GM12878 (cell line): ENCODE results near the gene NUMB. TPM values are rescaled to one million over a fixed set of nuclear protein-coding genes. Genes with fewer than 3 reads are reported as not detected.

Source experiments
- ATAC-seq: fragments of 200-7000 bp; cut with Tn5 transposase; 3 replicates; pipeline ENCODE4 v1.9.1; 2020; ENCODE audit warnings: mild to moderate bottlenecking, moderate library complexity
- BruUV-seq: library from RNA; stranded (reverse); fragments of 400-500 nt; replicated peaks from 2 replicates; lab custom pipeline; 2021; lab: Mats Ljungman, UMichigan
- CTCF ChIA-PET: fragments of 300-600 bp; sonication (Branson Sonifier 250); formaldehyde crosslinking; extraction: SDS; loops from one replicate; lab custom pipeline; 2021; ENCODE audit warnings: inconsistent platforms; lab: Yijun Ruan, JAX
- POLR2A ChIA-PET: fragments of 350-600 bp; formaldehyde crosslinking; extraction: SDS; loops from one replicate; lab custom pipeline; 2021; ENCODE audit warnings: inconsistent platforms; lab: Charles Lee
- RAD21 ChIA-PET: fragments of 300-600 bp; sonication (Branson Sonifier 250); formaldehyde crosslinking; loops from one replicate; lab custom pipeline; 2023; ENCODE audit warnings: antibody characterized with exemption; ENCODE audit not compliant: unreplicated experiment; lab: Charles Lee
- SMC1A ChIA-PET: fragments of 300-600 bp; sonication (Branson Sonifier 250); formaldehyde crosslinking; loops from one replicate; lab custom pipeline; 2023; ENCODE audit not compliant: unreplicated experiment, uncharacterized antibody; lab: Charles Lee
- DNase-seq: peaks from one replicate; pipeline ENCODE4 v3.0.0-alpha.2; 2011; ENCODE audit warnings: low read depth, low spot score
- FAIRE-seq: peaks from 3 replicates; lab custom pipeline; 2011; peaks lifted over from hg19 to GRCh38; lab: Jason Lieb, UNC
- H2AFZ ChIP-seq: 2 replicates; pipeline ENCODE4 v1.6.0; 2011; ENCODE audit warnings: low read depth, low read length, control low read depth; ENCODE audit not compliant: control insufficient read depth
- H3K27ac ChIP-seq: 2 replicates; pipeline ENCODE4 v1.5.1; 2011; ENCODE audit warnings: control low read depth; ENCODE audit not compliant: control insufficient read depth, insufficient read depth
- H3K27me3 ChIP-seq, 2 experiments: replicated peaks in 1 of 2; 2 replicates each; pipeline versions ENCODE4 v1.6.0 to v1.6.1; 2011; ENCODE audit warnings: low read length in 1 of 2; ENCODE audit not compliant: control insufficient read depth in 2 of 2, insufficient read depth in 2 of 2
- H3K36me3 ChIP-seq, 2 experiments: 2 replicates each; pipeline ENCODE4 v1.5.1; 2011; ENCODE audit warnings: low read length in 1 of 2; ENCODE audit not compliant: control insufficient read depth in 2 of 2, insufficient read depth in 2 of 2
- H3K4me1 ChIP-seq: 2 replicates; pipeline ENCODE4 v1.6.1; 2011; ENCODE audit warnings: mild to moderate bottlenecking, low read length, moderate library complexity, mixed read lengths; ENCODE audit not compliant: control insufficient read depth, insufficient read depth
- H3K4me2 ChIP-seq: 2 replicates; pipeline ENCODE4 v1.6.0; 2011; ENCODE audit warnings: control low read depth; ENCODE audit not compliant: control insufficient read depth, insufficient read depth
- H3K4me3 ChIP-seq: fragments of 200-600 bp; sonication (generic); 2 replicates; pipeline ENCODE4 v1.5.1; 2016
- H3K79me2 ChIP-seq: 2 replicates; pipeline ENCODE4 v1.6.0; 2011; ENCODE audit warnings: low read length; ENCODE audit not compliant: control insufficient read depth, insufficient read depth
- H3K9ac ChIP-seq: 2 replicates; pipeline ENCODE4 v1.8.0; 2011; ENCODE audit warnings: low read length, control low read depth, mixed read lengths; ENCODE audit not compliant: control insufficient read depth, insufficient read depth
- H3K9me3 ChIP-seq: replicated peaks from 3 replicates; pipeline ENCODE4 v1.5.1; 2011; ENCODE audit warnings: mild to moderate bottlenecking, low read length; ENCODE audit not compliant: control insufficient read depth, insufficient read depth
- H4K20me1 ChIP-seq: 2 replicates; pipeline ENCODE4 v1.6.0; 2011; ENCODE audit not compliant: control insufficient read depth, insufficient read depth
- NBN ChIP-seq: fragments of 450-650 bp; IDR thresholded peaks from 2 replicates; pipeline ENCODE4 v1.6.1; 2016
- PAX8 ChIP-seq: fragments of 450-650 bp; IDR thresholded peaks from 2 replicates; pipeline ENCODE4 v1.6.1; 2017; ENCODE audit warnings: mild to moderate bottlenecking, moderate library complexity
- SIN3A ChIP-seq: IDR thresholded peaks from 2 replicates; pipeline ENCODE4 v1.6.1; 2012; ENCODE audit warnings: low read depth, low read length, improper control_type of control experiment
- SP1 ChIP-seq: IDR thresholded peaks from one replicate; pipeline ENCODE4 v1.6.1; 2011; ENCODE audit warnings: low read depth, low read length
- WRNIP1 ChIP-seq: IDR thresholded peaks from 2 replicates; pipeline ENCODE4 v1.6.1; 2011; ENCODE audit warnings: low read depth, low read length, improper control_type of control experiment, borderline replicate concordance
- WGBS: methylation state at CpG from one replicate; pipeline ENCODE4 v1.1.6; 2016; ENCODE audit warnings: low lambda C conversion rate; ENCODE audit not compliant: insufficient replicate concordance, insufficient coverage; ENCODE audit errors: missing lambda C conversion rate; 5-methylcytosine and 5-hydroxymethylcytosine counted together
- in situ Hi-C: fragments of 300-500 bp; cut with MboI; formaldehyde crosslinking; loops from 9 replicates; pipeline ENCODE4 v1.14.3; 2018; ENCODE audit warnings: mixed read lengths
- intact Hi-C: fragments of 100-400 bp; cut with micrococcal nuclease; formaldehyde crosslinking; loops from one replicate; pipeline ENCODE4 v1.14.2; 2022; ENCODE audit not compliant: unreplicated experiment
- polyA plus RNA-seq, 11 experiments: library from polyadenylated mRNA; depleted of rRNA in 4 of 11; unstranded in 6 of 11; stranded (reverse) in 5 of 11; fragments of >200 nt; fragmentation: Nextera tagmentation in 4 of 11; fragmentation: Illumina TruSeq in 1 of 11; extraction: Ambion mirVana in 4 of 11; extraction: Trizol in 1 of 11; gene quantifications; 1 replicate in 1 of 11; 2 replicates in 10 of 11; pipeline versions ENCODE4 v1.2.1 to v1.2.3, GENCODE V29; 2011 to 2016; ENCODE audit warnings: inconsistent platforms in 2 of 11, missing spikeins in 2 of 11, low read depth in 1 of 11
- total RNA-seq, 4 experiments: library from RNA; depleted of rRNA in 3 of 4; stranded (reverse); fragments of >200 nt in 3 of 4; fragmentation: Illumina TruSeq in 1 of 4; extraction: Trizol in 1 of 4; gene quantifications; 2 replicates each; pipeline versions ENCODE4 v1.2.1 to v1.2.3, GENCODE V29; 2013 to 2021
- TF ChIP-seq, protein P1 (sequence below): fragments of 450-650 bp; formaldehyde crosslinking; IDR thresholded peaks from 2 replicates; pipeline ENCODE4 v1.4.0; 2020; ENCODE audit warnings: mild to moderate bottlenecking, moderate library complexity
- TF ChIP-seq, protein P2 (sequence below): IDR thresholded peaks from 2 replicates; pipeline ENCODE4 v1.6.1; 2011; ENCODE audit warnings: borderline replicate concordance, low read depth, mild to moderate bottlenecking, moderate library complexity, low read length; ENCODE audit not compliant: insufficient read depth, poor library complexity, severe bottlenecking

The NUMB gene
- total and polyA plus RNA-seq, 10 of the 15 experiments (the other 5 are each of a cell fraction or from before 2014, with no cell fraction given), result 22.0 to 147 (median 48.9) TPM

DNA sequence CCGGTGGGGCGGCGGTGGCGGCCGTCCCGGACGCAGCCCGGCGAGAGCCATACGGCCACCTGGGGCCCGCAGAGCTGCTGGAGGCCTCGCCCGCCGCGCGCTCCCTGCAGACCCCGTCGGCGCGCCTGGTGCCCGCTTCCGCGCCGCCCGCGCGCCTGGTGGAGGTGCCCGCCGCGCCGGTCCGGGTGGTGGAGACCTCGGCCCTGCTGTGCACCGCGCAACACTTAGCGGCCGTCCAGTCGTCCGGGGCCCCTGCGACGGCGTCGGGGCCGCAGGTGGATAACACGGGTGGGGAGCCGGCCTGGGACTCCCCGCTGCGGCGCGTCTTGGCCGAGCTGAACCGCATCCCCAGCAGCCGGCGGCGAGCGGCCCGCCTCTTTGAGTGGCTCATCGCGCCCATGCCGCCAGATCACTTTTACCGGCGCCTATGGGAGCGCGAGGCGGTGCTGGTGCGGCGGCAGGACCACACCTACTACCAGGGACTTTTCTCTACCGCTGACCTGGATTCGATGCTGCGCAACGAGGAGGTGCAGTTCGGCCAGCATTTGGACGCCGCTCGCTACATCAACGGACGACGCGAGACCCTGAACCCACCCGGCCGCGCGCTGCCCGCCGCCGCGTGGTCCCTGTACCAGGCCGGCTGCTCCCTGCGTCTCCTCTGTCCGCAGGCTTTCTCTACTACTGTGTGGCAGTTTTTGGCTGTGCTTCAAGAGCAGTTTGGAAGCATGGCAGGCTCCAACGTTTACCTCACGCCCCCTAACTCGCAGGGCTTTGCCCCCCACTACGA is 33.1 kb upstream of the NUMB start (continued):
- TF ChIP-seq, protein P1, sequence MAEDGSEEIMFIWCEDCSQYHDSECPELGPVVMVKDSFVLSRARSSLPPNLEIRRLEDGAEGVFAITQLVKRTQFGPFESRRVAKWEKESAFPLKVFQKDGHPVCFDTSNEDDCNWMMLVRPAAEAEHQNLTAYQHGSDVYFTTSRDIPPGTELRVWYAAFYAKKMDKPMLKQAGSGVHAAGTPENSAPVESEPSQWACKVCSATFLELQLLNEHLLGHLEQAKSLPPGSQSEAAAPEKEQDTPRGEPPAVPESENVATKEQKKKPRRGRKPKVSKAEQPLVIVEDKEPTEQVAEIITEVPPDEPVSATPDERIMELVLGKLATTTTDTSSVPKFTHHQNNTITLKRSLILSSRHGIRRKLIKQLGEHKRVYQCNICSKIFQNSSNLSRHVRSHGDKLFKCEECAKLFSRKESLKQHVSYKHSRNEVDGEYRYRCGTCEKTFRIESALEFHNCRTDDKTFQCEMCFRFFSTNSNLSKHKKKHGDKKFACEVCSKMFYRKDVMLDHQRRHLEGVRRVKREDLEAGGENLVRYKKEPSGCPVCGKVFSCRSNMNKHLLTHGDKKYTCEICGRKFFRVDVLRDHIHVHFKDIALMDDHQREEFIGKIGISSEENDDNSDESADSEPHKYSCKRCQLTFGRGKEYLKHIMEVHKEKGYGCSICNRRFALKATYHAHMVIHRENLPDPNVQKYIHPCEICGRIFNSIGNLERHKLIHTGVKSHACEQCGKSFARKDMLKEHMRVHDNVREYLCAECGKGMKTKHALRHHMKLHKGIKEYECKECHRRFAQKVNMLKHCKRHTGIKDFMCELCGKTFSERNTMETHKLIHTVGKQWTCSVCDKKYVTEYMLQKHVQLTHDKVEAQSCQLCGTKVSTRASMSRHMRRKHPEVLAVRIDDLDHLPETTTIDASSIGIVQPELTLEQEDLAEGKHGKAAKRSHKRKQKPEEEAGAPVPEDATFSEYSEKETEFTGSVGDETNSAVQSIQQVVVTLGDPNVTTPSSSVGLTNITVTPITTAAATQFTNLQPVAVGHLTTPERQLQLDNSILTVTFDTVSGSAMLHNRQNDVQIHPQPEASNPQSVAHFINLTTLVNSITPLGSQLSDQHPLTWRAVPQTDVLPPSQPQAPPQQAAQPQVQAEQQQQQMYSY (CRISPR knock-in tag), result no peak
- TF ChIP-seq SP1 (peak; percentile 8), SIN3A (no peak), WRNIP1 (no peak), PAX8 (no peak)

DNA sequence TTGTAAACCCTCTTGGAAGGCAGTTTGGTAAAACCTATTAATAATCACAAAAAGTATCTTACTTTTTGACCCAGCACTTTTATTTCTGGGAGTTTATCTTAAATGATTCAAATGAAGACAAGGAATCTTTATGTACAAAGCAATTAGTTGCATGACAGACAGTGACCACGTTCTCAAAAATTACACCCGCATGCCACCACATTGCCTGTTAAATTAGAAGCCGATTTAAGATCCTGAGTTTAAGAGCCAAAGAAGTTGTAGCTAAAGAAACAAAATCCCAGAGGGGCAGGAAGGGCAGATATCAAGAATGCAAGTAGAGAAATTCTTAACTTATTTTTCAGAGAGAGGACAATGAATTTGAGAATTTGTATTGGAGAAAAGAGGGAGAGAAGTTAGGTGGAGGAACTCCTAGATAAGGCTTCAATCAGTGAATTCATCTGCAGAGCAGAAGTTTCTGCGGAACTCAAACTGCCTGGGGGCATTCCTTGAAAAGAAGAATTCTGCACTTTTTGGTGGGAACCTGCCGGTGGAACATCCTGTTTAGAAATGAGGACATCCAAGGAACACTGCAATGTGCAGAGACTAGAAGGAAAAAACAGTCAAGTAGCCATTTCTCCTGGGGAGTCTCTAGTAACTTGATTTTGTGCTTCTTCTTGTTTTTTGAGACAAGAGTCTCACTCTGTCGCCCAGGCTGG is 31.3 kb upstream of the NUMB start:
- BruUV-seq, result no TSS peak
- H3K79me2 ChIP-seq, result peaks cover 21% of the 10 kb centered on the region
- H3K27me3 ChIP-seq, result no peaks in the 10 kb centered on the region
- no peak overlapping the region for H3K27ac ChIP-seq
- no peak overlapping the region for H3K4me3 ChIP-seq
- no peaks in the 10 kb centered on the region; a peak in 1 of 4 replicates for H3K36me3 ChIP-seq
- H2AFZ ChIP-seq, result no peak overlapping the region
- TF ChIP-seq, protein P2, sequence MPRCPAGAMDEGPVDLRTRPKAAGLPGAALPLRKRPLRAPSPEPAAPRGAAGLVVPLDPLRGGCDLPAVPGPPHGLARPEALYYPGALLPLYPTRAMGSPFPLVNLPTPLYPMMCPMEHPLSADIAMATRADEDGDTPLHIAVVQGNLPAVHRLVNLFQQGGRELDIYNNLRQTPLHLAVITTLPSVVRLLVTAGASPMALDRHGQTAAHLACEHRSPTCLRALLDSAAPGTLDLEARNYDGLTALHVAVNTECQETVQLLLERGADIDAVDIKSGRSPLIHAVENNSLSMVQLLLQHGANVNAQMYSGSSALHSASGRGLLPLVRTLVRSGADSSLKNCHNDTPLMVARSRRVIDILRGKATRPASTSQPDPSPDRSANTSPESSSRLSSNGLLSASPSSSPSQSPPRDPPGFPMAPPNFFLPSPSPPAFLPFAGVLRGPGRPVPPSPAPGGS, result no peak
- TF ChIP-seq NBN, result no peak
- in situ Hi-C loops, result no loop called here
- no peak overlapping the region for H3K4me2 ChIP-seq
- 94% methylated on average over 6 of the region's 6 CpGs for WGBS
- DNase-seq (no peak), FAIRE-seq (no peak), ATAC-seq (no peak)
- H3K4me1 ChIP-seq, result peaks cover 17% of the 10 kb centered on the region
- ChIA-PET SMC1A (interaction anchor here (2.8 kb wide), 1 partner anchor 12 kb away, joined by 12 read pairs; no protein-coding TSS in a partner anchor), RAD21 (interaction anchor here (1.2 to 2.3 kb wide), 3 partner anchors 12 to 316 kb away, joined by 5 to 10 read pairs (median 5); no protein-coding TSS in a partner anchor), CTCF (interaction anchor here (1.3 kb wide), 1 partner anchor 18 kb away, joined by 4 read pairs; no protein-coding TSS in a partner anchor), POLR2A (interaction anchor here (1.0 to 1.7 kb wide), 4 partner anchors 10 to 15 kb away, joined by 3 to 17 read pairs (median 4); no protein-coding TSS in a partner anchor)
- H4K20me1 ChIP-seq, result peaks cover 4% of the 10 kb centered on the region; the same call in 1 of the 2 replicates
- no peaks in the 10 kb centered on the region; the same call in 2 of the 3 replicates for H3K9me3 ChIP-seq
- intact Hi-C loops, result no loop called here
- H3K9ac ChIP-seq, result no peak overlapping the region
